ENCODE measurements around the gene WWTR1.
A peak's percentile ranks its signal among the peaks of the same experiment; 100 is the strongest.

Gene WWTR1

DNA sequence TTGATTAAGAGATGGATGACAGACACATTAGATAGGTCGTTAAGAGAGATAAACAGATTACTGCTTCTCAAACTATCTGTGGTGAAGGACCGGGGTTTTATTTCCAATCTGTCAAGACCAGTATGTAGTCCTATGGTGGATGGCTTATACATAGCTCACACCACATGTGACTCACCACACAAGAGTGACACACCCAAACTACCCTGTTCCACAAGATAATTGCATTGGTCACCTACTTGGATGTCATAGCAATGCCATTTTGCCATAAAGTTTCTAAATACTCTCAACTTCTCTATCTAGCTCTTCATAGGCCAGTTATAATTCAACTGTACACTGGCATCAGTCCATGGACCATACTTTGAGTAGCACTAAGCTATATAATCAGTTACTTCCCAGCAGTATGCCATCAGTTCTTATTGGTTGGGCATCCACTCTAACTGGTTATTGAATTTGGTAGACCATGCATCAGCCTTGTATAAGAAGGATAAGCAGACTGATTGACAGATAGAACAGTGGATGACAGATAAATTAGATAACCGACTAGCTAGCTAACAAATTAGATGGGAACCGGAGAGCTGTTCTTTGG is 11.6 kb downstream of the WWTR1 start:
- TF ChIP-seq, protein P1, sequence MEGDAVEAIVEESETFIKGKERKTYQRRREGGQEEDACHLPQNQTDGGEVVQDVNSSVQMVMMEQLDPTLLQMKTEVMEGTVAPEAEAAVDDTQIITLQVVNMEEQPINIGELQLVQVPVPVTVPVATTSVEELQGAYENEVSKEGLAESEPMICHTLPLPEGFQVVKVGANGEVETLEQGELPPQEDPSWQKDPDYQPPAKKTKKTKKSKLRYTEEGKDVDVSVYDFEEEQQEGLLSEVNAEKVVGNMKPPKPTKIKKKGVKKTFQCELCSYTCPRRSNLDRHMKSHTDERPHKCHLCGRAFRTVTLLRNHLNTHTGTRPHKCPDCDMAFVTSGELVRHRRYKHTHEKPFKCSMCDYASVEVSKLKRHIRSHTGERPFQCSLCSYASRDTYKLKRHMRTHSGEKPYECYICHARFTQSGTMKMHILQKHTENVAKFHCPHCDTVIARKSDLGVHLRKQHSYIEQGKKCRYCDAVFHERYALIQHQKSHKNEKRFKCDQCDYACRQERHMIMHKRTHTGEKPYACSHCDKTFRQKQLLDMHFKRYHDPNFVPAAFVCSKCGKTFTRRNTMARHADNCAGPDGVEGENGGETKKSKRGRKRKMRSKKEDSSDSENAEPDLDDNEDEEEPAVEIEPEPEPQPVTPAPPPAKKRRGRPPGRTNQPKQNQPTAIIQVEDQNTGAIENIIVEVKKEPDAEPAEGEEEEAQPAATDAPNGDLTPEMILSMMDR (IDR thresholded peaks at IDR 0.05; ENCODE audit: unreplicated experiment in 3 of 3), result no peak
- Mint-ChIP-seq H3K27ac (no peak overlapping the region), H3K4me3 (no peak overlapping the region)

DNA sequence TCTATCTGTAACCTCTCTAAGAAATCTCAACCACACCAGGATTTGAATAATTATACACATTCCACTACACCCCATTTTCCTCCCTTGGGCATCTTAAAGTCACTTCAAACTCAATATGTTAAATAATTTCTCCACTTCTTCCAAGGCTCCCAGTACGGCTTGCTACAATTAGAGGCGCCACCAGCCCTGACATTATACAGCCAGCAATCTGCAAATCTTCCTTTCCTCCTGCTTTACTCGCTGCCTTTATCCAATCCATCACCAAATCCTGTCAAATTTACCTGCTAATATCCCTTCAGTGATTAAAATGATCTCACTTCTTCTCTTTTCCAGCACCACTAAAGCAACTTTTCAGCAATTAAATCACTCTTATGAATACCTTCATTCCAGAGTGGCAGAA is 13.9 kb downstream of the WWTR1 start:
- peaks cover 43% of the 10 kb centered on the region for H3K36me3 Mint-ChIP-seq (ENCODE audit: low read depth)
- peak overlapping the region in 2 of 3 experiments; percentile 3 to 12 for H3K4me3 Mint-ChIP-seq
- no peaks in the 10 kb centered on the region for H3K27me3 Mint-ChIP-seq (ENCODE audit: low read depth)
- peak overlapping the region; percentile 67 to 78 (median 71) for H3K27ac Mint-ChIP-seq
- TF ChIP-seq, protein P1 (IDR thresholded peaks at IDR 0.05; ENCODE audit: unreplicated experiment in 3 of 3), result no peak
- H3K9me3 Mint-ChIP-seq, result no peaks in the 10 kb centered on the region
- peaks cover 77% of the 10 kb centered on the region for H3K4me1 Mint-ChIP-seq

More for the DNA sequence above, 11.6 kb downstream of the WWTR1 start:
- H3K9me3 Mint-ChIP-seq, result peaks cover 3% of the 10 kb centered on the region
- peaks cover 74% of the 10 kb centered on the region for H3K4me1 Mint-ChIP-seq
- no peaks in the 10 kb centered on the region for H3K27me3 Mint-ChIP-seq (ENCODE audit: low read depth)
- H3K36me3 Mint-ChIP-seq (ENCODE audit: low read depth), result peaks cover 55% of the 10 kb centered on the region

DNA sequence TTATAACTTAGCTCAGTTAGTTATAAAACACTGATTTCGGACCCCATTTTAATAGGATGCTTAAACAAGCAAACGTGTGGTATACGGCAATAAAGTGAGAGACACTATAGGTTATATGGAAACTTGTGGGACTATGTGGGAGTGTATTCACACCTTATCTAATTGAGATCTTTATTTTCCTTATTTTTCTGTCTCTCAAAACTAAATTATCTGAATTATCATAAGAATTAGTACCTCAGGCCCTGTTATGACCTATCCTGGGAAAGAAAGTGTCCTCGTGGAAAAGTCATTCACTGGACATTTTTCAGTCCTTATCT is 14.4 kb downstream of the WWTR1 start:
- H3K9me3 Mint-ChIP-seq, result no peaks in the 10 kb centered on the region

DNA sequence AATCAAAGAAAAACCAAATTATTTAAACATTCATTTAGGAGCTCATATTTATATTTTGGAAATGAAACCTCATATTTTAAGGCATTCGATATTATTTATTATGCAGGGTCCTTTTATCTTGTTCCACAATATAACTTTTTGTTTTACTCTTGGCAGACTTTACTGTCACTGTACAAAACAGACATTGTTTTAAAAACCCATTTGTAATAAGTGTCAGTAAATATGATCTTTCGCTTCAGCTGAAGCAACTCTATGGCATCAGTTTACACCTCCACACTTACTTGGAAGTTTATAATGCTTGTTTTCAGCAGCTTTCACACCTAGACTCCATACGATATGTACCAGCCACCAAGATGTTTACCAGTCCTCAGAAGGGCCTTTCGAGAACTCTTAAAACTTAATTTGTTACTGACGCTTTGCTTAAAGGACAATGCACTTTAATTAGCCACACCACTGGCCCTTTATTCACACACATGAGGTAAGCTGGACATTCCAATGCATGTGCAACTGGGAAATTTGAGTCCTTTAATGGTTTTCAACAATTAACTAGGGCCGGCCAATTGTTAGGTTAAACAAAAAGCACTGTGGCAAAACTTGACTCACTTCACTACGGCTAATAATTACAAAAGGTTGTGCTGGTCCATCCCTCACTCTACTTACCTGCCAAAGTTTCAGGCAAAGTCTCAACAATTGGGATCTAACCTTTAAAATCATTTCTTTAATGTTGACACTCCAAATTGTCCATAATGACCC is 16.7 kb downstream of the WWTR1 start:
- peak overlapping the region in 1 of 3 experiments; percentile 51 for H3K4me3 Mint-ChIP-seq

More for the DNA sequence above, 14.4 kb downstream of the WWTR1 start:
- Mint-ChIP-seq H3K4me3 (peak overlapping the region in 2 of 3 experiments; percentile 3 to 12), H3K36me3 (ENCODE audit: low read depth) (peaks cover 43% of the 10 kb centered on the region), H3K4me1 (peaks cover 79% of the 10 kb centered on the region), H3K27me3 (ENCODE audit: low read depth) (no peaks in the 10 kb centered on the region), H3K27ac (peak overlapping the region; percentile 67 to 78 (median 71))
- TF ChIP-seq, protein P1 (IDR thresholded peaks at IDR 0.05; ENCODE audit: unreplicated experiment in 3 of 3), result no peak

DNA sequence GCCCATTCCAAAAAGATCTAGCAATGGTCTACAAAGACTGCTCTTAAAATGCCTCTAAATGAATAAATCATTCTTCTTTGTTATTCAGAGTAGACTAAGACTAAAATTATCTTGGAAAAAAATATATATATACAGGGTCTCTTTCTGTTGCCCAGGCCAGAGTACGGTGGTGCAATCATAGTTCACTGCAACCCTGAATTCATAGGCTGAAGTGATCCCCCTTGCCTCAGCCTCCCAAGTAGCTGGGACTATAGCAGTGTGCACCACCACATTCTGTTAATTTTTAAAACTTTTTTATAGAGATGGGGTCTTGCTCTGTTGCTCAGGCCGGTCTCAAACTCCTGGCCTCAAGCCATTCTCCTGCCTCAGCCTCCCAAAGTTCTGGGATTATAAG is 18.7 kb downstream of the WWTR1 start:
- no peaks in the 10 kb centered on the region for H3K9me3 Mint-ChIP-seq
- TF ChIP-seq, protein P1 (IDR thresholded peaks at IDR 0.05; ENCODE audit: unreplicated experiment in 3 of 3), result no peak
- H3K4me3 Mint-ChIP-seq, result peak overlapping the region; percentile 50 to 70 (median 54)
- H3K4me1 Mint-ChIP-seq, result peaks cover 79% of the 10 kb centered on the region
- H3K27me3 Mint-ChIP-seq (ENCODE audit: low read depth), result no peaks in the 10 kb centered on the region
- H3K36me3 Mint-ChIP-seq (ENCODE audit: low read depth), result peaks cover 26% of the 10 kb centered on the region
- peak overlapping the region; percentile 94 to 97 (median 95) for H3K27ac Mint-ChIP-seq

More for the DNA sequence above, 16.7 kb downstream of the WWTR1 start:
- Mint-ChIP-seq H3K36me3 (ENCODE audit: low read depth) (peaks cover 25% of the 10 kb centered on the region), H3K4me1 (peaks cover 72% of the 10 kb centered on the region), H3K9me3 (no peaks in the 10 kb centered on the region), H3K27me3 (ENCODE audit: low read depth) (no peaks in the 10 kb centered on the region), H3K27ac (peak overlapping the region; percentile 63 to 94 (median 83))
- TF ChIP-seq, protein P1 (IDR thresholded peaks at IDR 0.05; ENCODE audit: unreplicated experiment in 3 of 3), result no peak

All from nephron (organoid).